HCT116 (cell line): ENCODE results near the gene RAPGEF6. TPM values are rescaled to one million over a fixed set of nuclear protein-coding genes. Genes with fewer than 3 reads are reported as not detected.

Experiments used
- ATAC-seq: fragments of 200-7000 bp; cut with Tn5 transposase; 2 replicates; pipeline ENCODE4 v1.9.1; 2020; ENCODE audit warnings: mild to moderate bottlenecking, moderate library complexity
- BruUV-seq: library from RNA; stranded (reverse); fragments of 400-500 nt; replicated peaks from 2 replicates; lab custom pipeline; 2021; lab: Mats Ljungman, UMichigan
- CTCF ChIA-PET: fragments of 300-600 bp; sonication (Branson Sonifier 250); formaldehyde crosslinking; loops from one replicate; lab custom pipeline; 2021; ENCODE audit warnings: antibody characterized with exemption; lab: Charles Lee
- POLR2A ChIA-PET: fragments of 300-600, 350-600 bp; sonication (Branson Sonifier 250); formaldehyde crosslinking; loops from one replicate; lab custom pipeline; 2021; ENCODE audit warnings: antibody characterized with exemption; lab: Charles Lee
- RAD21 ChIA-PET, 2 experiments: fragments of 300-600 bp; sonication (Branson Sonifier 250); formaldehyde crosslinking; loops; one replicate each; lab custom pipeline; 2023; ENCODE audit warnings: low total read pairs in 2 of 2; ENCODE audit not compliant: uncharacterized antibody in 2 of 2, unreplicated experiment in 2 of 2, low non-redundant PET in 1 of 2; lab: Charles Lee
- DNase-seq: peaks from one replicate; pipeline ENCODE4 v3.0.0-alpha.2; 2010; ENCODE audit warnings: low read depth, low spot score
- H2AFZ ChIP-seq: fragments of 200-600 bp; shearing (Covaris generic), sonication (generic); 2 replicates; pipeline ENCODE4 v1.6.1; 2017; ENCODE audit warnings: low read depth, mixed run types, mixed read lengths, antibody characterized with exemption, low read length; ENCODE audit not compliant: poor library complexity, severe bottlenecking
- H3K27ac ChIP-seq: 2 replicates; pipeline ENCODE4 v1.5.1; 2012; ENCODE audit warnings: low read depth, low read length
- H3K27me3 ChIP-seq: fragments of 200-600 bp; sonication (generic); 2 replicates; pipeline ENCODE4 v1.6.1; 2016; ENCODE audit warnings: mixed run types, low read length, mixed read lengths; ENCODE audit not compliant: insufficient read depth
- H3K36me3 ChIP-seq, 2 experiments: fragments of 200-500 bp in 1 of 2; fragments of 200-600 bp in 1 of 2; sonication (Bioruptor generic) in 1 of 2; sonication (generic) in 1 of 2; 2 replicates each; pipeline versions ENCODE4 v1.5.1 to v1.6.1; 2014 to 2016; ENCODE audit warnings: low read length in 2 of 2, inconsistent platforms in 1 of 2, mixed read lengths in 1 of 2, mixed run types in 1 of 2; ENCODE audit not compliant: insufficient read depth in 2 of 2, control insufficient read depth in 1 of 2
- H3K4me1 ChIP-seq, 2 experiments: fragments of 200-600 bp in 1 of 2; sonication (generic) in 1 of 2; 2 replicates each; pipeline versions ENCODE4 v1.5.1 to v1.6.1; 2012 to 2017; ENCODE audit warnings: low read length in 2 of 2, inconsistent platforms in 1 of 2, mild to moderate bottlenecking in 1 of 2, mixed read lengths in 1 of 2, mixed run types in 1 of 2, moderate library complexity in 1 of 2; ENCODE audit not compliant: insufficient read depth in 2 of 2, control insufficient read depth in 1 of 2
- H3K4me2 ChIP-seq: fragments of 200-600 bp; sonication (generic); 2 replicates; pipeline ENCODE4 v1.6.1; 2017; ENCODE audit warnings: mixed run types, low read length, mixed read lengths
- H3K4me3 ChIP-seq, 2 experiments: fragments of 200-600 bp in 1 of 2; sonication (generic) in 1 of 2; replicated peaks in 1 of 2; 2 replicates each; pipeline ENCODE4 v1.5.1; 2011 to 2016; ENCODE audit warnings: low read length in 2 of 2, control low read depth in 1 of 2, low read depth in 1 of 2, mild to moderate bottlenecking in 1 of 2, mixed read lengths in 1 of 2, mixed run types in 1 of 2
- H3K79me2 ChIP-seq: fragments of 200-600 bp; sonication (generic); 2 replicates; pipeline ENCODE4 v1.6.1; 2017; ENCODE audit warnings: mild to moderate bottlenecking, mixed run types, low read length, moderate library complexity, mixed read lengths; ENCODE audit not compliant: insufficient read depth
- H3K9ac ChIP-seq: fragments of 200-600 bp; sonication (generic); 2 replicates; pipeline ENCODE4 v1.6.1; 2016; ENCODE audit warnings: low read length, mixed read lengths
- H3K9me2 ChIP-seq: fragments of 200-600 bp; sonication (generic), shearing (Covaris generic); 2 replicates; pipeline ENCODE4 v1.6.1; 2017; ENCODE audit warnings: mixed run types, mild to moderate bottlenecking, moderate library complexity; ENCODE audit not compliant: insufficient read depth
- H3K9me3 ChIP-seq, 2 experiments: fragments of 200-500 bp in 1 of 2; fragments of 200-600 bp in 1 of 2; sonication (Bioruptor generic) in 1 of 2; sonication (generic) in 1 of 2; 2 replicates each; pipeline ENCODE4 v1.6.1; 2014 to 2017; ENCODE audit warnings: low read length in 2 of 2, mixed read lengths in 2 of 2, inconsistent platforms in 1 of 2, low read depth in 1 of 2, mild to moderate bottlenecking in 1 of 2, mixed run types in 1 of 2, moderate library complexity in 1 of 2; ENCODE audit not compliant: control insufficient read depth in 1 of 2, insufficient read depth in 1 of 2
- H4K20me1 ChIP-seq: fragments of 200-600 bp; sonication (generic), shearing (Covaris generic); 2 replicates; pipeline ENCODE4 v1.6.1; 2017; ENCODE audit warnings: mixed run types, mild to moderate bottlenecking, moderate library complexity; ENCODE audit not compliant: insufficient read depth
- CBX3 ChIP-seq: IDR thresholded peaks from 2 replicates; pipeline ENCODE4 v1.6.1; 2012; ENCODE audit warnings: low read depth
- CEBPB ChIP-seq: IDR thresholded peaks from 2 replicates; pipeline ENCODE4 v1.6.1; 2012; ENCODE audit warnings: low read depth
- EZH2 ChIP-seq: fragments of 200-600 bp; sonication (generic); IDR thresholded peaks from 2 replicates; pipeline ENCODE4 v1.6.1; 2017; ENCODE audit warnings: antibody characterized with exemption, mixed run types
- FOSL1 ChIP-seq: IDR thresholded peaks from 2 replicates; pipeline ENCODE4 v1.6.1; 2012; ENCODE audit warnings: low read depth
- POLR2AphosphoS5 ChIP-seq: IDR thresholded peaks from 2 replicates; pipeline ENCODE4 v1.6.1; 2011; ENCODE audit warnings: mild to moderate bottlenecking, low read depth, low read length, moderate library complexity
- RAD21 ChIP-seq: IDR thresholded peaks from 2 replicates; pipeline ENCODE4 v1.6.1; 2012; ENCODE audit warnings: low read depth, mild to moderate bottlenecking
- SIN3A ChIP-seq: IDR thresholded peaks from 2 replicates; pipeline ENCODE4 v1.6.1; 2012; ENCODE audit warnings: low read depth
- YY1 ChIP-seq: IDR thresholded peaks from 2 replicates; pipeline ENCODE4 v1.6.1; 2011; ENCODE audit warnings: low read length, low read depth, moderate library complexity, mild to moderate bottlenecking; ENCODE audit not compliant: insufficient replicate concordance; ENCODE audit errors: extremely low read depth
- intact Hi-C: fragments of 100-400 bp; cut with micrococcal nuclease; formaldehyde crosslinking; loops from 2 replicates; pipeline ENCODE4 v1.10.0; 2022
- total RNA-seq: library from RNA; stranded (reverse); gene quantifications from one replicate; pipeline ENCODE4 v1.2.1, GENCODE V29; 2021; ENCODE audit not compliant: unreplicated experiment
- TF ChIP-seq, protein P1 (sequence below): IDR thresholded peaks from 2 replicates; pipeline ENCODE4 v1.6.1; 2012; ENCODE audit warnings: low read depth
- TF ChIP-seq, protein P2 (sequence below): IDR thresholded peaks from 2 replicates; pipeline ENCODE4 v1.6.1; 2012

RAPGEF6 gene
- total RNA-seq, 1 experiment from 2014 or later: 18.4 TPM

DNA sequence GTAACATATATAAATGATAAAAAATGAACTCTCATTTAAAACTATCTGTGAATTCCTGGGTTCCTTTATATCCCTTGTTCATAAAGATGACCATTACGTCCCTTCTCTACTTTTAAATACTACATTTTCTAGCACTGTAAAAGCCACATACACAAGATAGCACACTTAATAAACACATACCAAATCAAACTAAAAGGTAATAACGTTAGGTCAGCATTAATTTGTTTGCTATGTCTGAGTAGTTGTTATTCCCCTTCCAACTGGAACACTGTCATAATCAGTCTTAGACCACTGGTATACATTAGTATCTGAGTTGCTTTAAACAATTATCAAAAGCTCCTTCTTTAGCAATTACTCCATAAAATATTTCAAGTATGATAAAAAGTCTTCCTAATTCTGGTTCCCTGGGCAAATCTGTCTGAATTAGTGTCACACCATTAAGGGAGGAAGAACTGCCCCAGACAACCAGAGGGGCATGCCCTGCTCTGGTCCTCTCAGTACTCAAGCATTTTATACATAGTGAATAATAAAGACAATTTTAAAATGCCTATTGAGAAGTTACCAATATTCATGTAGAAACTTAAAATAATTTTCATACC, 98.1 kb downstream of the RAPGEF6 start:
- Histone ChIP-seq H3K4me2 (no peak overlapping the region), H2AFZ (no peak overlapping the region), H3K9me2 (no peaks in the 10 kb centered on the region), H3K9ac (no peak overlapping the region), H3K9me3 (no peaks in the 10 kb centered on the region), H3K27ac (no peak overlapping the region), H3K36me3 (peaks cover 0 to 4% of the 10 kb centered on the region in 2 experiments; a peak in 1 of 4 replicates), H3K4me3 (no peak overlapping the region), H3K27me3 (no peaks in the 10 kb centered on the region), H4K20me1 (peaks cover 4% of the 10 kb centered on the region; the same call in 1 of the 2 replicates), H3K79me2 (peaks cover 5% of the 10 kb centered on the region; the same call in 1 of the 2 replicates), H3K4me1 (no peaks in the 10 kb centered on the region; a peak in 1 of 4 replicates)
- BruUV-seq: no TSS peak
- ChIA-PET POLR2A (no interaction called here), CTCF (no interaction called here), RAD21 (no interaction called here)
- TF ChIP-seq, protein P1, sequence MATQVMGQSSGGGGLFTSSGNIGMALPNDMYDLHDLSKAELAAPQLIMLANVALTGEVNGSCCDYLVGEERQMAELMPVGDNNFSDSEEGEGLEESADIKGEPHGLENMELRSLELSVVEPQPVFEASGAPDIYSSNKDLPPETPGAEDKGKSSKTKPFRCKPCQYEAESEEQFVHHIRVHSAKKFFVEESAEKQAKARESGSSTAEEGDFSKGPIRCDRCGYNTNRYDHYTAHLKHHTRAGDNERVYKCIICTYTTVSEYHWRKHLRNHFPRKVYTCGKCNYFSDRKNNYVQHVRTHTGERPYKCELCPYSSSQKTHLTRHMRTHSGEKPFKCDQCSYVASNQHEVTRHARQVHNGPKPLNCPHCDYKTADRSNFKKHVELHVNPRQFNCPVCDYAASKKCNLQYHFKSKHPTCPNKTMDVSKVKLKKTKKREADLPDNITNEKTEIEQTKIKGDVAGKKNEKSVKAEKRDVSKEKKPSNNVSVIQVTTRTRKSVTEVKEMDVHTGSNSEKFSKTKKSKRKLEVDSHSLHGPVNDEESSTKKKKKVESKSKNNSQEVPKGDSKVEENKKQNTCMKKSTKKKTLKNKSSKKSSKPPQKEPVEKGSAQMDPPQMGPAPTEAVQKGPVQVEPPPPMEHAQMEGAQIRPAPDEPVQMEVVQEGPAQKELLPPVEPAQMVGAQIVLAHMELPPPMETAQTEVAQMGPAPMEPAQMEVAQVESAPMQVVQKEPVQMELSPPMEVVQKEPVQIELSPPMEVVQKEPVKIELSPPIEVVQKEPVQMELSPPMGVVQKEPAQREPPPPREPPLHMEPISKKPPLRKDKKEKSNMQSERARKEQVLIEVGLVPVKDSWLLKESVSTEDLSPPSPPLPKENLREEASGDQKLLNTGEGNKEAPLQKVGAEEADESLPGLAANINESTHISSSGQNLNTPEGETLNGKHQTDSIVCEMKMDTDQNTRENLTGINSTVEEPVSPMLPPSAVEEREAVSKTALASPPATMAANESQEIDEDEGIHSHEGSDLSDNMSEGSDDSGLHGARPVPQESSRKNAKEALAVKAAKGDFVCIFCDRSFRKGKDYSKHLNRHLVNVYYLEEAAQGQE: no peak
- TF ChIP-seq EZH2: no peak
- TF ChIP-seq CBX3: no peak
- ATAC-seq (no peak), DNase-seq (no peak)
- intact Hi-C loops: no loop called here

DNA sequence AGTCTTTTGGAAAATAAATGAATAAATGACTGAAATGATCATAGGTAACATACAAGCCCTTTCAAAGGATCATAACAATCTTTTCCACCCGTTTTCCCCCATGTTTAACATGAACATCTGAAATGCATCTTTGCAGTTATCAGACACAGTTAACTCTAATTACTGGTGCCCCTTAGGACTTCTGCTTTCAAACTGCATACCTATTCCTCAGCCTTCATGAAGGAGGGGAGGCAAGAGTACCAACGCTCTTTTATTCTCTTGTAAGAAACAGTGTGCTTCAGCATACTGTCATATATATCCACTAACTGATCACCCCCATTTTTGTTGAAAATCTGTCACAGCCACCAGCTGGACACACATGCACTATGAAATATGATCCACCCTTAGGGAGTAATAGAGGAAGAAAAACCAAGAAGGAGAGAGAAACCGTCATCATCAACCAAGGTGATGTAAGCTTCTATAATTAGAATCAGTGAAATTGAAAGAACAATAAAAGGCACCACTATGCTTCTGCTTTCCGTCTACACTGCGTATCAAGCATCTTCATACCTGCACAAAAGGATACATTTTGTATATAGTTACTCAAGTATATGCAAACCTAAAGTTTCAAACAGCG, 98.7 kb downstream of the RAPGEF6 start:
- Histone ChIP-seq H3K9ac (no peak overlapping the region), H3K27ac (no peak overlapping the region), H3K79me2 (peaks cover 5% of the 10 kb centered on the region; the same call in 1 of the 2 replicates), H3K4me1 (no peaks in the 10 kb centered on the region; a peak in 1 of 4 replicates), H4K20me1 (peaks cover 4% of the 10 kb centered on the region; the same call in 1 of the 2 replicates), H3K27me3 (no peaks in the 10 kb centered on the region), H3K4me2 (no peak overlapping the region), H3K9me2 (no peaks in the 10 kb centered on the region), H2AFZ (no peak overlapping the region), H3K36me3 (peaks cover 0 to 4% of the 10 kb centered on the region in 2 experiments; a peak in 1 of 4 replicates), H3K9me3 (no peaks in the 10 kb centered on the region), H3K4me3 (no peak overlapping the region)
- TF ChIP-seq FOSL1: no peak
- no peak for TF ChIP-seq SIN3A
- TF ChIP-seq YY1: no peak
- no peak for TF ChIP-seq EZH2
- no peak for TF ChIP-seq POLR2AphosphoS5
- TF ChIP-seq RAD21: no peak
- no peak for TF ChIP-seq CEBPB
- TF ChIP-seq, protein P2, sequence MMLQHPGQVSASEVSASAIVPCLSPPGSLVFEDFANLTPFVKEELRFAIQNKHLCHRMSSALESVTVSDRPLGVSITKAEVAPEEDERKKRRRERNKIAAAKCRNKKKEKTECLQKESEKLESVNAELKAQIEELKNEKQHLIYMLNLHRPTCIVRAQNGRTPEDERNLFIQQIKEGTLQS: no peak
- ChIA-PET POLR2A (no interaction called here), CTCF (no interaction called here), RAD21 (no interaction called here)
- DNase-seq (no peak), ATAC-seq (no peak)
- BruUV-seq: no TSS peak
- intact Hi-C loops: no loop called here
